CD4-positive, CD25-positive, alpha-beta regulatory T cell (primary cell): ENCODE results near the gene CHURC1. TPM values are rescaled to one million over a fixed set of nuclear protein-coding genes. Genes with fewer than 3 reads are reported as not detected.
A peak's percentile ranks its signal among the peaks of the same experiment; 100 is the strongest.

ENCODE experiments used
- ATAC-seq, 2 donors: fragments of 150-1000 bp; cut with Tn5 transposase; one replicate each; pipeline ENCODE4 v1.10.0; 2021; ENCODE audit warnings: low read depth in 2 of 2, moderate number of reproducible peaks in 2 of 2, moderate library complexity in 1 of 2
- DNase-seq, 3 donors: peaks; one replicate each; pipeline versions ENCODE4 v3.0.0 to v3.0.0-alpha.2; 2012 to 2022; ENCODE audit warnings: mixed read lengths in 1 of 3
- H3K27ac ChIP-seq: one replicate; pipeline ENCODE4 v1.7.0; 2013; ENCODE audit warnings: mild to moderate bottlenecking, low read length; ENCODE audit not compliant: insufficient read depth, poor library complexity, severe bottlenecking
- H3K27me3 ChIP-seq: one replicate; pipeline ENCODE4 v1.7.0; 2013; ENCODE audit warnings: low read length; ENCODE audit not compliant: control insufficient read depth, insufficient read depth
- H3K36me3 ChIP-seq: one replicate; pipeline ENCODE4 v1.7.0; 2013; ENCODE audit warnings: mild to moderate bottlenecking, low read length, moderate library complexity; ENCODE audit not compliant: control insufficient read depth, insufficient read depth
- H3K4me1 ChIP-seq: 2 replicates; pipeline ENCODE4 v1.7.0; 2013; ENCODE audit warnings: mild to moderate bottlenecking, low read length; ENCODE audit not compliant: insufficient read depth, control insufficient read depth, poor library complexity, severe bottlenecking
- H3K4me3 ChIP-seq: one replicate; pipeline ENCODE4 v1.7.0; 2013; ENCODE audit warnings: low read depth, mild to moderate bottlenecking, low read length, moderate library complexity
- H3K9me3 ChIP-seq, 2 experiments: 1 replicate in 1 of 2; 2 replicates in 1 of 2; pipeline ENCODE4 v1.7.0; 2013; ENCODE audit warnings: low read length in 2 of 2, mild to moderate bottlenecking in 1 of 2, moderate library complexity in 1 of 2; ENCODE audit not compliant: control insufficient read depth in 2 of 2
- H3K27ac Mint-ChIP-seq, 3 donors: one replicate each; pipeline ENCODE4 v1.8.0; 2020 to 2022; ENCODE audit warnings: mild to moderate bottlenecking in 3 of 3, mixed read lengths in 3 of 3, moderate library complexity in 2 of 3
- H3K27me3 Mint-ChIP-seq: one replicate; pipeline ENCODE4 v1.8.0; 2022; ENCODE audit warnings: mild to moderate bottlenecking, mixed read lengths
- H3K36me3 Mint-ChIP-seq: one replicate; pipeline ENCODE4 v1.8.0; 2020; ENCODE audit warnings: mixed read lengths
- H3K4me1 Mint-ChIP-seq, 4 donors: one replicate each; pipeline ENCODE4 v1.8.0; 2020 to 2022; ENCODE audit warnings: mixed read lengths in 4 of 4, mild to moderate bottlenecking in 1 of 4
- H3K4me3 Mint-ChIP-seq, 4 donors: one replicate each; pipeline ENCODE4 v1.8.0; 2020 to 2022; ENCODE audit warnings: mild to moderate bottlenecking in 4 of 4, mixed read lengths in 4 of 4, moderate library complexity in 3 of 4
- H3K9me3 Mint-ChIP-seq, 7 donors: one replicate each; pipeline ENCODE4 v1.8.0; 2020 to 2022; ENCODE audit warnings: mixed read lengths in 7 of 7, mild to moderate bottlenecking in 3 of 7, moderate library complexity in 2 of 7
- polyA plus RNA-seq, 4 donors: library from polyadenylated mRNA; unstranded; fragments of 300-500 nt; fragmentation: Illumina TruSeq; gene quantifications; one replicate each; pipeline ENCODE4 v1.2.3, GENCODE V29; 2021
- total RNA-seq: library from RNA; stranded (reverse); gene quantifications from one replicate; pipeline ENCODE4 v1.2.3, GENCODE V29; 2022

CHURC1 gene
- total and polyA plus RNA-seq, 5 donors from 2014 or later, result 95.3 to 228 (median 181) TPM

DNA sequence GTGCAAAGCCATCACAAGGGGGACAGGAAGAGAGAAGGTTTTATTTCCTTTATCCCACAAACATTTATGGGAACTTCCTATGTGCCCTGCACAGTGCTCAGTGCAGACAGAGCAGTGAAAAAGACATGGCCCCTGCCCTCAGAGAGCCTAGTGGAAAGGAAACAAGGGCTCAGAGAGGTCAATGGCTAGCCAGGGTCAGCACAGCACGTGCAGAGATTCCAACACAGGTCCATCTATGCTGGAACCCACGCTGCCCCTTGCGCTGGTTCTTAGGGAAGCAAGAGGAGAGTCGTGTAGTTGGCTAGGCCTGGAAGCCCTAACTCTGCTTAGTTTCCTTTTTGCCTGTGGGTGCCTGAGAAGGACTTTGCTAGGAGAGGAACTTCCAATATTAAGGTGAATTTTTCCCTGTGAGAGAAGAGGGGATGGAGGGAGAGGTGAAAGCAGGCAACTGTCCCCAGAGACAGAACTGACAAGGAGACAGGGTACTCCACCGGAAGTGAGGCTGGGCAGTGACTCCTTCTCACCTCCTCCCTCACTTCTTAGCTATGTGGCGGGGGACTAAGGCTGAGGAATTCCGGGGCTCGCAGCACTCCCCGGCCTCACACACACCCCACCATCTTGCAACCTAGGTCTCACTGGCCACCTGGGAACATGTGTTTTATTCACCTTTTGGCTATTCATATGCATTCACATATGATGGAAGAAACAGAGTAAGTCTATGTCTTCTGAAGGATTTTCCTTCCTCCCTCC is 40.4 kb downstream of the CHURC1 start:
- no peaks in the 10 kb centered on the region for H3K27me3 Mint-ChIP-seq

DNA sequence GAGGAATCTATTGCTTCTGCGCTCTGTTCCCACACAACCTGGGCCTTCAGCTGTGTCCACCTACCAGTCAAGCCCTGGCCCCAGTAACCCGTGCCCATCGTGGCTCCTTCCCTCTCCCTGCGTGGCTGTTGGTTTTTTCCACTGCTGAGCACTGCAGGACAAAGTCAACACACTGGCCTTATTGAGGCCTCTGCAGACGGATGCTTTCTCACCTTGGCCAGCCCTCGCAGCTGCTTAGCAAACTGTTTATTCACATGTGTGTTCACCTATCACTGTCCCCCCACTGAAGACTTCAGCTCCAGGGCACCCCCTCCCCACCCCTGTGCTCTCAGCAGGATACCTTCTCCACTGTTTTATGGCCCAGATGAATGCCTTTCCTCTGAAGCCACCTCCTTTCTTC is 41.0 kb downstream of the CHURC1 start:
- no peaks in the 10 kb centered on the region for H3K9me3 ChIP-seq
- ATAC-seq (no peak), DNase-seq (no peak)
- no peaks in the 10 kb centered on the region for H3K27me3 Mint-ChIP-seq
- H3K4me3 ChIP-seq, result no peak overlapping the region
- peaks cover 0 to 19% (median 7%) of the 10 kb centered on the region in 4 donors for H3K4me1 Mint-ChIP-seq
- no peaks in the 10 kb centered on the region for H3K4me1 ChIP-seq
- H3K27ac ChIP-seq, result no peak overlapping the region
- no peaks in the 10 kb centered on the region for H3K27me3 ChIP-seq
- no peak overlapping the region for H3K27ac Mint-ChIP-seq
- peaks cover 17% of the 10 kb centered on the region for H3K36me3 ChIP-seq
- H3K9me3 Mint-ChIP-seq, result peaks cover 0 to 2% (median 0%) of the 10 kb centered on the region in 7 donors
- peak overlapping the region in 1 of 4 donors; percentile 65 for H3K4me3 Mint-ChIP-seq
- peaks cover 23% of the 10 kb centered on the region for H3K36me3 Mint-ChIP-seq

More for the DNA sequence above, 40.4 kb downstream of the CHURC1 start:
- Histone ChIP-seq H3K9me3 (no peaks in the 10 kb centered on the region), H3K27me3 (no peaks in the 10 kb centered on the region), H3K4me1 (no peaks in the 10 kb centered on the region), H3K4me3 (no peak overlapping the region), H3K36me3 (peaks cover 17% of the 10 kb centered on the region), H3K27ac (no peak overlapping the region)
- Mint-ChIP-seq H3K9me3 (peaks cover 0 to 2% (median 0%) of the 10 kb centered on the region in 7 donors), H3K4me3 (no peak overlapping the region), H3K36me3 (peaks cover 28% of the 10 kb centered on the region), H3K27ac (peak overlapping the region in 2 of 3 donors; percentile 2 to 52), H3K4me1 (peaks cover 0 to 19% (median 6%) of the 10 kb centered on the region in 4 donors)
- ATAC-seq, result no peak
- no peak for DNase-seq

- H3K27ac Mint-ChIP-seq, result no peak overlapping the region
- Histone ChIP-seq H3K4me3 (no peak overlapping the region), H3K27me3 (no peaks in the 10 kb centered on the region), H3K36me3 (peaks cover 13% of the 10 kb centered on the region), H3K9me3 (no peaks in the 10 kb centered on the region), H3K27ac (no peak overlapping the region), H3K4me1 (no peaks in the 10 kb centered on the region)
- peaks cover 11% of the 10 kb centered on the region for H3K36me3 Mint-ChIP-seq
- ATAC-seq (no peak), DNase-seq (no peak)
- H3K4me3 Mint-ChIP-seq, result no peak overlapping the region
- H3K4me1 Mint-ChIP-seq, result peaks cover 0 to 18% (median 8%) of the 10 kb centered on the region in 4 donors
- no peaks in the 10 kb centered on the region for H3K27me3 Mint-ChIP-seq
- no peaks in the 10 kb centered on the region for H3K9me3 Mint-ChIP-seq
These were observed 42.6 kb downstream of the CHURC1 start for GRCh38 chr14:64956697-64957406.

- no peak for ATAC-seq
- peaks cover 0 to 6% (median 4%) of the 10 kb centered on the region in 4 donors for H3K4me1 Mint-ChIP-seq
These were observed 43.9 kb downstream of the CHURC1 start for GRCh38 chr14:64958201-64958600.

DNA sequence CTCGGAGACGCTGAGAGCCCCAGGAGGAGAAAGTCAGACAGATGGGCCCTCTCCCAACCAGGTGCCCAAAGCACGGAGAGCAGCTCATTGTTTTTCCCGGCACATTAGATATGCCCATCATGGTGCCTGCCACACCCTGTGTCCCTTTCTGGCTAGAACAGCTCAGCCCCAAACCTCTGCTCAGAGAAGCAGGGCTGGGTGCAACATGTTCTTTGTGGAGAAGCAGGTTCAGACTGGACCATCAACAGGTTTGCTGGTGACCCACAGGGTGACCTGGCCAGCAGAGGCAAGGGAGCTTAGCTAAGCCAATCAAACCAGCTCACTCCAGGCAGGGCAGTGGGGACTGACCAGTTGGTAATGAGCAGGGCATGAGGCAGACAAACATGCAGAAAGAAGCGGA is 44.5 kb downstream of the CHURC1 start:
- H3K27me3 ChIP-seq, result no peaks in the 10 kb centered on the region
- DNase-seq, result no peak
- Mint-ChIP-seq H3K27me3 (no peaks in the 10 kb centered on the region), H3K4me3 (no peak overlapping the region), H3K27ac (no peak overlapping the region), H3K4me1 (peaks cover 0 to 6% (median 4%) of the 10 kb centered on the region in 4 donors), H3K9me3 (peaks cover 0 to 1% (median 0%) of the 10 kb centered on the region in 7 donors), H3K36me3 (peaks cover 13% of the 10 kb centered on the region)
- H3K4me1 ChIP-seq, result no peaks in the 10 kb centered on the region
- H3K27ac ChIP-seq, result no peak overlapping the region
- H3K36me3 ChIP-seq, result peaks cover 5% of the 10 kb centered on the region
- no peaks in the 10 kb centered on the region for H3K9me3 ChIP-seq
- ATAC-seq, result no peak
- H3K4me3 ChIP-seq, result no peak overlapping the region

More at GRCh38 chr14:64958201-64958600, 43.9 kb downstream of the CHURC1 start:
- Mint-ChIP-seq H3K27ac (no peak overlapping the region), H3K27me3 (no peaks in the 10 kb centered on the region), H3K36me3 (peaks cover 8% of the 10 kb centered on the region), H3K9me3 (peaks cover 0 to 1% (median 0%) of the 10 kb centered on the region in 7 donors), H3K4me3 (no peak overlapping the region)
- Histone ChIP-seq H3K9me3 (no peaks in the 10 kb centered on the region), H3K4me1 (no peaks in the 10 kb centered on the region), H3K36me3 (peaks cover 8% of the 10 kb centered on the region), H3K27ac (no peak overlapping the region), H3K27me3 (no peaks in the 10 kb centered on the region), H3K4me3 (no peak overlapping the region)
- no peak for DNase-seq

GRCh38 chr14:64960762-64961276 is 46.6 kb downstream of the CHURC1 start:
- H3K27ac Mint-ChIP-seq, result no peak overlapping the region
- H3K27me3 Mint-ChIP-seq, result no peaks in the 10 kb centered on the region
- no peak for ATAC-seq
- no peak for DNase-seq
- Histone ChIP-seq H3K9me3 (no peaks in the 10 kb centered on the region), H3K36me3 (peaks cover 4% of the 10 kb centered on the region), H3K27ac (no peak overlapping the region), H3K4me3 (no peak overlapping the region), H3K27me3 (no peaks in the 10 kb centered on the region), H3K4me1 (no peaks in the 10 kb centered on the region)
- no peak overlapping the region for H3K4me3 Mint-ChIP-seq
- peaks cover 13% of the 10 kb centered on the region for H3K36me3 Mint-ChIP-seq
- H3K9me3 Mint-ChIP-seq, result peaks cover 0 to 1% (median 0%) of the 10 kb centered on the region in 7 donors
- peaks cover 0 to 4% (median 4%) of the 10 kb centered on the region in 4 donors for H3K4me1 Mint-ChIP-seq

DNA sequence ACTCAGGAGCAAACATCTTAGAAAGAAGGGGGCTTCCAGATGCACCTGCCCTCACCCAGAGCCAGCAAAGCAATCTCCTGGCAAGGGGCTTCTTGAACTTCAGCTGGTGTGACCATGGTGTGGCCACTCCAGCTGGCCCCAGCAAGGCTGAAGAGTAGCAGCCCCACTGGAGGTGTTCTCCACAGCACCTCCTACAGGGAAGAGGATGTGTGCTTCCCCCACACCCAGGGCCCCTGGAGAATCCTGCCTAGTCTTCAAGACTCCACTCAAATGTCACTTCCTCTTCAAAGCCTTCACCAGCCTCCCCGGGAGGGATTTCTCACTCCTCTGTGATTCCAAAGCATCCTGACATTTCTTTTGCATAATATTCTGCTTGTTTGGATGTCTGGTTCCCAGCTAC is 49.4 kb downstream of the CHURC1 start:
- H3K4me3 Mint-ChIP-seq, result no peak overlapping the region
- H3K4me1 Mint-ChIP-seq, result peaks cover 0 to 25% (median 6%) of the 10 kb centered on the region in 4 donors
- Histone ChIP-seq H3K4me1 (no peaks in the 10 kb centered on the region), H3K27me3 (no peaks in the 10 kb centered on the region), H3K4me3 (no peak overlapping the region), H3K9me3 (no peaks in the 10 kb centered on the region), H3K27ac (no peak overlapping the region), H3K36me3 (no peaks in the 10 kb centered on the region)
- DNase-seq (no peak), ATAC-seq (no peak)
- H3K9me3 Mint-ChIP-seq, result peaks cover 0 to 1% (median 0%) of the 10 kb centered on the region in 7 donors
- peak overlapping the region in 1 of 3 donors; percentile 73 for H3K27ac Mint-ChIP-seq
- no peaks in the 10 kb centered on the region for H3K27me3 Mint-ChIP-seq
- H3K36me3 Mint-ChIP-seq, result peaks cover 24% of the 10 kb centered on the region
